Lung microvascular endothelial cell (primary cell): Measurements from ENCODE around the gene MYH15. TPM values are rescaled to one million over a fixed set of nuclear protein-coding genes. Genes with fewer than 3 reads are reported as not detected.
A peak's percentile ranks its signal among the peaks of the same experiment; 100 is the strongest.

Source experiments
- DNase-seq, 2 donors: peaks; one replicate each; pipeline versions ENCODE4 v3.0.0 to v3.0.0-alpha.2; 2010; ENCODE audit warnings: low read depth in 2 of 2
- total RNA-seq: library from RNA; depleted of rRNA; stranded (reverse); fragments of >200 nt; gene quantifications from 2 replicates; pipeline ENCODE4 v1.2.1, GENCODE V29; 2014

Gene MYH15
- total RNA-seq, 1 donor from 2014 or later: under 0.01 TPM

GRCh38 chr3:108511055-108511454, 659 bp upstream of the MYH15 start:
- no peak for DNase-seq

GRCh38 chr3:108509871-108510270, 525 bp downstream of the MYH15 start:
- DNase-seq: no peak

GRCh38 chr3:108509263-108509662, 1.1 kb downstream of the MYH15 start:
- peak in 1 of 2 donors; percentile 7 for DNase-seq

GRCh38 chr3:108507902-108508301, 2.5 kb downstream of the MYH15 start:
- no peak for DNase-seq

- DNase-seq: no peak
These were observed 4.6 kb downstream of the MYH15 start for GRCh38 chr3:108505811-108506210.

GRCh38 chr3:108503722-108504121, 6.7 kb downstream of the MYH15 start:
- no peak for DNase-seq

GRCh38 chr3:108501535-108501934, 8.9 kb downstream of the MYH15 start:
- no peak for DNase-seq

- DNase-seq: no peak
These were observed 9.7 kb downstream of the MYH15 start for GRCh38 chr3:108500728-108501127.

GRCh38 chr3:108497271-108497670, 13.1 kb downstream of the MYH15 start:
- DNase-seq: no peak

- no peak for DNase-seq
These were observed 14.7 kb downstream of the MYH15 start for GRCh38 chr3:108495717-108496116.

- no peak for DNase-seq
These were observed 15.4 kb downstream of the MYH15 start for GRCh38 chr3:108494906-108495531.

- DNase-seq: peak; percentile 12 to 30
These were observed 16.5 kb downstream of the MYH15 start for GRCh38 chr3:108493862-108494261.

GRCh38 chr3:108491456-108491855, 18.9 kb downstream of the MYH15 start:
- DNase-seq: no peak

GRCh38 chr3:108489776-108490175, 20.6 kb downstream of the MYH15 start:
- peak; percentile 66 to 77 for DNase-seq

GRCh38 chr3:108488631-108489030, 21.8 kb downstream of the MYH15 start:
- peak; percentile 89 to 95 for DNase-seq

- DNase-seq: no peak
These were observed 23.0 kb downstream of the MYH15 start for GRCh38 chr3:108487439-108487838.

- peak; percentile 79 to 82 for DNase-seq
These were observed 23.5 kb downstream of the MYH15 start for GRCh38 chr3:108486941-108487340.

GRCh38 chr3:108486338-108486737, 24.1 kb downstream of the MYH15 start:
- DNase-seq: no peak

- no peak for DNase-seq
These were observed 25.2 kb downstream of the MYH15 start for GRCh38 chr3:108485146-108485545.

- DNase-seq: no peak
These were observed 31.2 kb downstream of the MYH15 start for GRCh38 chr3:108479224-108479623.

- DNase-seq: peak; percentile 78 to 83
These were observed 32.8 kb downstream of the MYH15 start for GRCh38 chr3:108477511-108478147.

GRCh38 chr3:108475220-108475782, 35.1 kb downstream of the MYH15 start:
- DNase-seq: no peak

- no peak for DNase-seq
These were observed 35.8 kb downstream of the MYH15 start for GRCh38 chr3:108474581-108474980.
